Osteocyte (in vitro differentiated cells): ENCODE measurements around the gene CXCL11. TPM values are rescaled to one million over a fixed set of nuclear protein-coding genes. Genes with fewer than 3 reads are reported as not detected.

Experiments used
- DNase-seq: peaks from one replicate; pipeline ENCODE4 v3.0.0; 2021; ENCODE audit warnings: mixed read lengths; ENCODE audit not compliant: unreplicated experiment; ENCODE audit errors: extremely low spot score
- H3K27ac Mint-ChIP-seq: one replicate; pipeline ENCODE4 v1.8.0; 2021; ENCODE audit warnings: mild to moderate bottlenecking, mixed read lengths; ENCODE audit not compliant: unreplicated experiment
- H3K27me3 Mint-ChIP-seq: one replicate; pipeline ENCODE4 v1.8.0; 2021; ENCODE audit warnings: mixed read lengths; ENCODE audit not compliant: unreplicated experiment
- H3K36me3 Mint-ChIP-seq: one replicate; pipeline ENCODE4 v1.8.0; 2021; ENCODE audit warnings: mixed read lengths; ENCODE audit not compliant: unreplicated experiment
- H3K4me1 Mint-ChIP-seq: one replicate; pipeline ENCODE4 v1.8.0; 2021; ENCODE audit warnings: mixed read lengths; ENCODE audit not compliant: unreplicated experiment
- H3K4me3 Mint-ChIP-seq: one replicate; pipeline ENCODE4 v1.8.0; 2021; ENCODE audit warnings: mild to moderate bottlenecking, moderate library complexity, mixed read lengths; ENCODE audit not compliant: unreplicated experiment
- H3K9me3 Mint-ChIP-seq: one replicate; pipeline ENCODE4 v1.8.0; 2021; ENCODE audit warnings: mixed read lengths; ENCODE audit not compliant: unreplicated experiment
- CTCF ChIP-seq: fragments of 200-600 bp; sonication (generic); IDR thresholded peaks from 2 replicates; pipeline ENCODE4 v1.5.0; 2021; ENCODE audit warnings: antibody characterized with exemption, mild to moderate bottlenecking, moderate library complexity
- total RNA-seq: library from RNA; stranded (reverse); gene quantifications from 2 replicates; pipeline ENCODE4 v1.2.1, GENCODE V29; 2021

Gene CXCL11
- total RNA-seq, 1 donor from 2014 or later, result not detected

- no peak overlapping the region for H3K27ac Mint-ChIP-seq
- H3K4me1 Mint-ChIP-seq, result peaks cover 4% of the 10 kb centered on the region
- TF ChIP-seq CTCF, result peak; percentile 77
- H3K4me3 Mint-ChIP-seq, result no peak overlapping the region
- no peaks in the 10 kb centered on the region for H3K36me3 Mint-ChIP-seq
- H3K9me3 Mint-ChIP-seq, result no peaks in the 10 kb centered on the region
- no peak for DNase-seq
- H3K27me3 Mint-ChIP-seq, result peaks cover 32% of the 10 kb centered on the region
Measured at GRCh38 chr4:75995727-75996126, 40.1 kb downstream of the CXCL11 start.

- no peak for DNase-seq
- no peaks in the 10 kb centered on the region for H3K36me3 Mint-ChIP-seq
- no peak overlapping the region for H3K27ac Mint-ChIP-seq
- H3K4me3 Mint-ChIP-seq, result no peak overlapping the region
- peaks cover 25% of the 10 kb centered on the region for H3K4me1 Mint-ChIP-seq
- H3K9me3 Mint-ChIP-seq, result no peaks in the 10 kb centered on the region
- peaks cover 20% of the 10 kb centered on the region for H3K27me3 Mint-ChIP-seq
- TF ChIP-seq CTCF, result no peak
Measured at GRCh38 chr4:75992462-75992861, 43.4 kb downstream of the CXCL11 start.

GRCh38 chr4:75989846-75990528 lies 45.9 kb downstream of the CXCL11 start:
- peaks cover 25% of the 10 kb centered on the region for H3K4me1 Mint-ChIP-seq
- no peaks in the 10 kb centered on the region for H3K36me3 Mint-ChIP-seq
- TF ChIP-seq CTCF, result no peak
- H3K27me3 Mint-ChIP-seq, result peaks cover 17% of the 10 kb centered on the region
- peak overlapping the region; percentile 86 for H3K4me3 Mint-ChIP-seq
- no peaks in the 10 kb centered on the region for H3K9me3 Mint-ChIP-seq
- peak overlapping the region; percentile 79 for H3K27ac Mint-ChIP-seq
- no peak for DNase-seq

GRCh38 chr4:75985116-75985515 lies 50.8 kb downstream of the CXCL11 start:
- H3K9me3 Mint-ChIP-seq, result no peaks in the 10 kb centered on the region
- no peak overlapping the region for H3K4me3 Mint-ChIP-seq
- DNase-seq, result no peak
- peaks cover 21% of the 10 kb centered on the region for H3K4me1 Mint-ChIP-seq
- H3K27me3 Mint-ChIP-seq, result no peaks in the 10 kb centered on the region
- no peak overlapping the region for H3K27ac Mint-ChIP-seq
- no peak for TF ChIP-seq CTCF
- H3K36me3 Mint-ChIP-seq, result peaks cover 6% of the 10 kb centered on the region

Other genes starting within 250 kb of the CXCL11 start
- not detected in 2 replicates for gene PPEF2, start 133.6 kb downstream of the CXCL11 start, total RNA-seq
- 15.0 and 17.0 TPM in 2 replicates for gene NAAA, start 95.1 kb downstream of the CXCL11 start, total RNA-seq
- 38.9 and 43.0 TPM in 2 replicates for gene SDAD1, start 45.1 kb downstream of the CXCL11 start, total RNA-seq
- gene CXCL9, start 28.6 kb downstream of the CXCL11 start, total RNA-seq, result not detected in 2 replicates
- not detected in 2 replicates for gene CXCL10, start 12.6 kb downstream of the CXCL11 start, total RNA-seq
- gene ART3, start 38.6 kb upstream of the CXCL11 start, total RNA-seq, result not detected in 2 replicates
- 36.7 and 37.8 TPM in 2 replicates for gene NUP54, start 112.3 kb upstream of the CXCL11 start, total RNA-seq
- 179 and 187 TPM in 2 replicates for gene SCARB2, start 177.8 kb upstream of the CXCL11 start, total RNA-seq
- 0.55 and 0.70 TPM in 2 replicates for gene FAM47E, start 215.7 kb upstream of the CXCL11 start, total RNA-seq